PC-9 (cell line): ENCODE results near the gene UGGT2. TPM values are rescaled to one million over a fixed set of nuclear protein-coding genes. Genes with fewer than 3 reads are reported as not detected.

ENCODE experiments used
- BruUV-seq: library from RNA; stranded (reverse); fragments of 400-500 nt; replicated peaks from 2 replicates; lab custom pipeline; 2021; lab: Mats Ljungman, UMichigan
- CTCF ChIA-PET: fragments of 300-600 bp; sonication (Branson Sonifier 250); formaldehyde crosslinking; loops from one replicate; lab custom pipeline; 2022; ENCODE audit warnings: antibody characterized with exemption; lab: Charles Lee
- POLR2A ChIA-PET: fragments of 300-600 bp; sonication (Branson Sonifier 250); formaldehyde crosslinking; loops from one replicate; lab custom pipeline; 2022; ENCODE audit warnings: antibody characterized with exemption; ENCODE audit not compliant: unreplicated experiment; lab: Charles Lee
- DNase-seq, 2 experiments: peaks; one replicate each; pipeline versions ENCODE4 v3.0.0 to v3.0.0-alpha.2; 2015 to 2022; ENCODE audit warnings: mixed read lengths in 1 of 2
- H2AFZ ChIP-seq: fragments of 200-600 bp; sonication (generic); 2 replicates; pipeline ENCODE4 v1.8.1; 2017; ENCODE audit warnings: antibody characterized with exemption
- H3F3A ChIP-seq: fragments of 200-600 bp; sonication (generic); 2 replicates; pipeline ENCODE4 v1.8.1; 2017; ENCODE audit warnings: antibody characterized with exemption, mild to moderate bottlenecking, low read depth; ENCODE audit not compliant: insufficient read depth
- H3K27ac ChIP-seq: fragments of 200-600 bp; sonication (generic); 2 replicates; pipeline ENCODE4 v1.6.1; 2016; ENCODE audit warnings: mixed run types
- H3K27me3 ChIP-seq: fragments of 200-600 bp; sonication (generic); 2 replicates; pipeline ENCODE4 v1.6.1; 2016; ENCODE audit warnings: low read depth, mixed run types; ENCODE audit not compliant: insufficient read depth
- H3K36me3 ChIP-seq: fragments of 200-600 bp; sonication (generic); 2 replicates; pipeline ENCODE4 v1.6.1; 2016; ENCODE audit warnings: low read depth, mixed run types
- H3K4me1 ChIP-seq: fragments of 200-600 bp; sonication (generic); replicated peaks from 2 replicates; pipeline ENCODE4 v1.6.1; 2016; ENCODE audit warnings: mixed run types; ENCODE audit not compliant: insufficient read depth
- H3K4me2 ChIP-seq: fragments of 200-600 bp; sonication (generic); 2 replicates; pipeline ENCODE4 v1.6.1; 2017; ENCODE audit warnings: mixed run types
- H3K4me3 ChIP-seq: fragments of 200-600 bp; sonication (generic); 2 replicates; pipeline ENCODE4 v1.6.1; 2016; ENCODE audit warnings: mixed run types
- H3K79me2 ChIP-seq: fragments of 200-600 bp; sonication (generic); 2 replicates; pipeline ENCODE4 v1.6.1; 2017; ENCODE audit warnings: low read depth, mixed run types
- H3K9me2 ChIP-seq: fragments of 200-600 bp; sonication (generic); 2 replicates; pipeline ENCODE4 v1.8.1; 2017; ENCODE audit warnings: mild to moderate bottlenecking; ENCODE audit not compliant: insufficient read depth
- H3K9me3 ChIP-seq: fragments of 200-600 bp; sonication (generic); 2 replicates; pipeline ENCODE4 v1.8.1; 2016; ENCODE audit warnings: low read depth; ENCODE audit not compliant: insufficient read depth
- H4K20me1 ChIP-seq: fragments of 200-600 bp; sonication (generic); 2 replicates; pipeline ENCODE4 v1.8.1; 2017; ENCODE audit not compliant: insufficient read depth
- CTCF ChIP-seq: fragments of 200-600 bp; sonication (generic); conservative IDR thresholded peaks from 2 replicates; pipeline ENCODE4 v1.6.1; 2017; ENCODE audit warnings: mixed run types, antibody characterized with exemption, mild to moderate bottlenecking, moderate library complexity
- EZH2 ChIP-seq: fragments of 200-600 bp; sonication (generic); IDR thresholded peaks from 2 replicates; pipeline ENCODE4 v1.8.0; 2017; ENCODE audit warnings: antibody characterized with exemption, low read depth
- intact Hi-C: fragments of 100-400 bp; cut with micrococcal nuclease; formaldehyde crosslinking; loops from one replicate; pipeline ENCODE4 v1.10.0; 2022; ENCODE audit not compliant: unreplicated experiment
- total RNA-seq: library from RNA; stranded (reverse); gene quantifications from 2 replicates; pipeline ENCODE4 v1.2.3, GENCODE V29; 2021

Gene UGGT2
- total RNA-seq, 1 experiment from 2014 or later, result 27.5 TPM

GRCh38 chr13:95788100-95788463 lies 265.1 kb downstream of the UGGT2 start:
- TF ChIP-seq EZH2 (no peak), CTCF (no peak)
- Histone ChIP-seq H3K36me3 (peaks cover 22% of the 10 kb centered on the region), H3K4me3 (no peak overlapping the region), H3K4me1 (peaks cover 8% of the 10 kb centered on the region), H3K4me2 (no peak overlapping the region), H3K79me2 (no peaks in the 10 kb centered on the region), H3K27me3 (no peaks in the 10 kb centered on the region), H3F3A (peaks cover 8% of the 10 kb centered on the region; the same call in 1 of the 2 replicates), H4K20me1 (no peaks in the 10 kb centered on the region), H3K9me3 (no peaks in the 10 kb centered on the region), H3K9me2 (peaks cover 5% of the 10 kb centered on the region; the same call in 1 of the 2 replicates), H2AFZ (no peak overlapping the region), H3K27ac (no peak overlapping the region)
- DNase-seq, result no peak
- POLR2A ChIA-PET, result no interaction called here
- CTCF ChIA-PET, result no interaction called here
- no TSS peak for BruUV-seq
- intact Hi-C loops, result no loop called here

GRCh38 chr13:95787356-95788099 lies 265.7 kb downstream of the UGGT2 start:
- Histone ChIP-seq H3K79me2 (no peaks in the 10 kb centered on the region), H4K20me1 (no peaks in the 10 kb centered on the region), H3K27me3 (no peaks in the 10 kb centered on the region), H3K4me3 (no peak overlapping the region), H3K9me2 (peaks cover 5% of the 10 kb centered on the region; the same call in 1 of the 2 replicates), H2AFZ (no peak overlapping the region), H3K9me3 (no peaks in the 10 kb centered on the region), H3K36me3 (peaks cover 18% of the 10 kb centered on the region), H3K4me2 (no peak overlapping the region), H3K4me1 (peaks cover 8% of the 10 kb centered on the region), H3K27ac (no peak overlapping the region), H3F3A (peaks cover 8% of the 10 kb centered on the region; the same call in 1 of the 2 replicates)
- intact Hi-C loops, result no loop called here
- no TSS peak for BruUV-seq
- ChIA-PET CTCF (no interaction called here), POLR2A (no interaction called here)
- TF ChIP-seq CTCF (no peak), EZH2 (no peak)
- no peak for DNase-seq

GRCh38 chr13:95784900-95785290 lies 268.3 kb downstream of the UGGT2 start:
- Histone ChIP-seq H3K4me1 (peaks cover 8% of the 10 kb centered on the region), H3K9me3 (no peaks in the 10 kb centered on the region), H4K20me1 (no peaks in the 10 kb centered on the region), H3K36me3 (peaks cover 9% of the 10 kb centered on the region; the same call in 1 of the 2 replicates), H3K9me2 (peaks cover 5% of the 10 kb centered on the region; the same call in 1 of the 2 replicates), H3K27me3 (no peaks in the 10 kb centered on the region), H3K4me3 (no peak overlapping the region), H3K27ac (no peak overlapping the region), H3F3A (peaks cover 8% of the 10 kb centered on the region; the same call in 1 of the 2 replicates), H3K4me2 (no peak overlapping the region), H2AFZ (no peak overlapping the region), H3K79me2 (no peaks in the 10 kb centered on the region)
- intact Hi-C loops, result no loop called here
- CTCF ChIA-PET, result no interaction called here
- no TSS peak for BruUV-seq
- DNase-seq, result no peak
- TF ChIP-seq CTCF (no peak), EZH2 (no peak)
- POLR2A ChIA-PET, result no interaction called here
